K562 (cell line): Measurements from ENCODE around the gene ISYNA1. TPM values are rescaled to one million over a fixed set of nuclear protein-coding genes. Genes with fewer than 3 reads are reported as not detected.

Experiments used
- ARID1B ChIP-seq: fragments of 450-650 bp; IDR thresholded peaks from 2 replicates; pipeline ENCODE4 v1.6.1; 2016; ENCODE audit warnings: antibody characterized with exemption, mild to moderate bottlenecking, inconsistent platforms
- CC2D1A ChIP-seq: fragments of 450-650 bp; IDR thresholded peaks from 2 replicates; pipeline ENCODE4 v1.6.1; 2017; ENCODE audit warnings: mild to moderate bottlenecking
- CTBP1 ChIP-seq: fragments of 450-650 bp; IDR thresholded peaks from 2 replicates; pipeline ENCODE4 v1.6.1; 2016; ENCODE audit warnings: borderline replicate concordance
- GATA2 ChIP-seq: sonication (generic); formaldehyde crosslinking; IDR thresholded peaks from 2 replicates; pipeline ENCODE4 v1.4.0; 2020; ENCODE audit warnings: mild to moderate bottlenecking, missing genetic modification reagents
- NCOR1 ChIP-seq: fragments of 450-650 bp; IDR thresholded peaks from 2 replicates; pipeline ENCODE4 v1.6.1; 2016; ENCODE audit warnings: mild to moderate bottlenecking, moderate library complexity
- POLR3G ChIP-seq: IDR thresholded peaks from 2 replicates; pipeline ENCODE4 v1.6.1; 2011; ENCODE audit not compliant: insufficient read length, insufficient replicate concordance; ENCODE audit errors: extremely low read depth
- SMARCE1 ChIP-seq: fragments of 450-650 bp; IDR thresholded peaks from 2 replicates; pipeline ENCODE4 v1.7.1; 2016; ENCODE audit warnings: mild to moderate bottlenecking
- SNRNP70 ChIP-seq: fragments of 200-400 bp; formaldehyde crosslinking; optimal IDR thresholded peaks from 2 replicates; pipeline ENCODE3; 2017; ENCODE audit warnings: low read depth, low read length
- SUPT5H ChIP-seq: fragments of 450-650 bp; IDR thresholded peaks from 2 replicates; pipeline ENCODE4 v1.6.1; 2016
- XRCC5 ChIP-seq: fragments of 200-400 bp; formaldehyde crosslinking; IDR thresholded peaks from 2 replicates; pipeline ENCODE4 v1.6.1; 2017; ENCODE audit warnings: low read depth, mild to moderate bottlenecking, low read length
- ZFP91 ChIP-seq: sonication (generic); formaldehyde crosslinking; IDR thresholded peaks from 2 replicates; pipeline ENCODE4 v1.8.0; 2022; ENCODE audit warnings: mild to moderate bottlenecking, missing genetic modification reagents
- ZNF395 ChIP-seq: fragments of 200-800 bp; sonication (Bioruptor generic); IDR thresholded peaks from 2 replicates; pipeline ENCODE4 v1.6.1; 2017; ENCODE audit warnings: missing genetic modification characterization, missing compliant biosample characterization
- ZNF77 ChIP-seq: fragments of 250-450 bp; sonication (Bioruptor Pico); IDR thresholded peaks from 2 replicates; pipeline ENCODE4 v1.5.0; 2020
- polyA plus RNA-seq, 8 experiments: library from polyadenylated mRNA; depleted of rRNA in 4 of 8; stranded (reverse) in 5 of 8; unstranded in 3 of 8; fragments of >200 nt; fragmentation: Nextera tagmentation in 2 of 8; fragmentation: Illumina TruSeq in 1 of 8; extraction: Ambion mirVana in 2 of 8; extraction: Trizol in 1 of 8; gene quantifications; 2 replicates each; pipeline versions ENCODE4 v1.2.1 to v1.2.3, GENCODE V29; 2011 to 2014; ENCODE audit warnings: inconsistent platforms in 1 of 8, missing spikeins in 1 of 8
- total RNA-seq, 7 experiments: library from RNA; depleted of rRNA in 6 of 7; stranded (reverse); fragments of >200 nt in 6 of 7; fragmentation: Illumina TruSeq in 2 of 7; extraction: Trizol in 2 of 7; gene quantifications; 2 replicates each; pipeline versions ENCODE4 v1.2.1 to v1.2.3, GENCODE V29; 2011 to 2021; ENCODE audit warnings: low replicate concordance in 1 of 7
- TF ChIP-seq, protein P1 (sequence below): fragments of 450-650 bp; IDR thresholded peaks from 2 replicates; pipeline ENCODE4 v1.6.1; 2016; ENCODE audit warnings: antibody characterized with exemption
- TF ChIP-seq, protein P2 (sequence below): fragments of 450-650 bp; formaldehyde crosslinking; IDR thresholded peaks from 2 replicates; pipeline ENCODE4 v1.4.0; 2020; ENCODE audit warnings: mild to moderate bottlenecking, mixed read lengths
- TF ChIP-seq, protein P3 (sequence below), 2 experiments: fragments of 450-650 bp; conservative IDR thresholded peaks; 2 replicates each; pipeline ENCODE4 v1.6.1; 2017; ENCODE audit warnings: mild to moderate bottlenecking in 2 of 2, moderate library complexity in 2 of 2
- TF ChIP-seq, protein P4 (sequence below): fragments of 250-450 bp; sonication (Bioruptor Pico); IDR thresholded peaks from 2 replicates; pipeline ENCODE4 v1.8.0; 2022; ENCODE audit warnings: inconsistent platforms

ISYNA1 gene
- total and polyA plus RNA-seq, 9 of the 15 experiments (the other 6 are each of a cell fraction or from before 2014, with no cell fraction given) = 21.8 to 460 (median 93.2) TPM

DNA sequence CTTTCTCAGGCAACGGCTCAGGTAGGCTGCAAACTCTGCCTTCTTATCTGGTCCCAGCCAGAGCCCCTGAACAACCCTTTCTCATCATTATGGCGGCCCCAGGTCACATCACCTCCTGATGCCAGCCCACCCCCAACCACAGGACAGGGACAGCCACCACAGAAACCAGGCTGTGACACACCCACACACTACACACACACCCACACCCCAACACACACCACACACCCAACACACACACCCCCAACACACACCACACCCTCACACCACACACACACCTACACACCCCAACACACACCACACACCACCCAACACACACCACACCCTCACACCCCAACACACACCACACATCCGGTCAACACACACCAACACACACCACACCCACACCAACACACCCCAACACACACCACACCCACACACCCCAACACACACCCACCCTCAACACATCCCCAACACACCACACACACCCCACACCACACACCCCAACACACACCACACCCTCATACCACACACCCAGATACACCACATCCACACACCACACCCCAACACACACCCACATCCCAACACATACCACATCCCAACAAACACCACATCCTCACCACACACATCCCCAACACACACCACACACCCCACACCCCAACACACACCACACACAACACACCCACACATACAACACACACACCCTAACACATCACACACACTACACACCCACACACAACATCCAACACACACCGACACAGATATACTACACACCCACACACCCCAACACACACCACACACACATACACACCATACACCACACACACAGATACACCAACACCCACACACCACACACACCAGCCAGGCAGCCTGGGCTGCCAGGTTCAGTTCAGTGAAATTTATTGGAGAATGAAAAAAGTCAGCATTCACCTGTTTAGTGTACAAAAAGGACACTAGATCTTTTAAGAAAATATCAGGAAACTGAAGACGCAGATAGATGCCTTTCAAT, 4.2 kb upstream of the ISYNA1 start (continued):
- TF ChIP-seq CTBP1 = peak; percentile 62; the same call in 1 of the 2 replicates
- no peak for TF ChIP-seq ZNF77 (CRISPR knock-in tag)
- peak; percentile 73 for TF ChIP-seq ARID1B
- TF ChIP-seq ZFP91 (CRISPR knock-in tag) = no peak
- peak; percentile 58; the same call in 1 of the 2 replicates for TF ChIP-seq SMARCE1
- TF ChIP-seq, protein P1, sequence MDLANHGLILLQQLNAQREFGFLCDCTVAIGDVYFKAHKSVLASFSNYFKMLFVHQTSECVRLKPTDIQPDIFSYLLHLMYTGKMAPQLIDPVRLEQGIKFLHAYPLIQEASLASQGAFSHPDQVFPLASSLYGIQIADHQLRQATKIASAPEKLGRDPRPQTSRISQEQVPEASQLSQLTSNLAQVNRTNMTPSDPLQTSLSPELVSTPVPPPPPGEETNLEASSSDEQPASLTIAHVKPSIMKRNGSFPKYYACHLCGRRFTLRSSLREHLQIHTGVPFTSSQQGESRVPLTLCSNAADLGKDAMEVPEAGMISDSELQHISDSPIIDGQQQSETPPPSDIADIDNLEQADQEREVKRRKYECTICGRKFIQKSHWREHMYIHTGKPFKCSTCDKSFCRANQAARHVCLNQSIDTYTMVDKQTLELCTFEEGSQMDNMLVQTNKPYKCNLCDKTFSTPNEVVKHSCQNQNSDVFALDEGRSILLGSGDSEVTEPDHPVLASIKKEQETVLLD = peak; percentile 60; the same call in 1 of the 2 replicates
- TF ChIP-seq SNRNP70 = no peak
- TF ChIP-seq, protein P2, sequence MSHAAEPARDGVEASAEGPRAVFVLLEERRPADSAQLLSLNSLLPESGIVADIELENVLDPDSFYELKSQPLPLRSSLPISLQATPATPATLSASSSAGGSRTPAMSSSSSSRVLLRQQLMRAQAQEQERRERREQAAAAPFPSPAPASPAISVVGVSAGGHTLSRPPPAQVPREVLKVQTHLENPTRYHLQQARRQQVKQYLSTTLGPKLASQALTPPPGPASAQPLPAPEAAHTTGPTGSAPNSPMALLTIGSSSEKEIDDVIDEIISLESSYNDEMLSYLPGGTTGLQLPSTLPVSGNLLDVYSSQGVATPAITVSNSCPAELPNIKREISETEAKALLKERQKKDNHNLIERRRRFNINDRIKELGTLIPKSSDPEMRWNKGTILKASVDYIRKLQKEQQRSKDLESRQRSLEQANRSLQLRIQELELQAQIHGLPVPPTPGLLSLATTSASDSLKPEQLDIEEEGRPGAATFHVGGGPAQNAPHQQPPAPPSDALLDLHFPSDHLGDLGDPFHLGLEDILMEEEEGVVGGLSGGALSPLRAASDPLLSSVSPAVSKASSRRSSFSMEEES (CRISPR knock-in tag) = no peak
- peak; percentile 50 for TF ChIP-seq SUPT5H
- TF ChIP-seq POLR3G = no peak
- TF ChIP-seq GATA2 (CRISPR knock-in tag) = 0 out of 2 replicates have a peak, but pooled peaks have one; percentile 27
- TF ChIP-seq NCOR1 = peak; percentile 29; the same call in 1 of the 2 replicates
- TF ChIP-seq CC2D1A = 0 out of 2 replicates have a peak, but pooled peaks have one; percentile 27
- TF ChIP-seq, protein P3, sequence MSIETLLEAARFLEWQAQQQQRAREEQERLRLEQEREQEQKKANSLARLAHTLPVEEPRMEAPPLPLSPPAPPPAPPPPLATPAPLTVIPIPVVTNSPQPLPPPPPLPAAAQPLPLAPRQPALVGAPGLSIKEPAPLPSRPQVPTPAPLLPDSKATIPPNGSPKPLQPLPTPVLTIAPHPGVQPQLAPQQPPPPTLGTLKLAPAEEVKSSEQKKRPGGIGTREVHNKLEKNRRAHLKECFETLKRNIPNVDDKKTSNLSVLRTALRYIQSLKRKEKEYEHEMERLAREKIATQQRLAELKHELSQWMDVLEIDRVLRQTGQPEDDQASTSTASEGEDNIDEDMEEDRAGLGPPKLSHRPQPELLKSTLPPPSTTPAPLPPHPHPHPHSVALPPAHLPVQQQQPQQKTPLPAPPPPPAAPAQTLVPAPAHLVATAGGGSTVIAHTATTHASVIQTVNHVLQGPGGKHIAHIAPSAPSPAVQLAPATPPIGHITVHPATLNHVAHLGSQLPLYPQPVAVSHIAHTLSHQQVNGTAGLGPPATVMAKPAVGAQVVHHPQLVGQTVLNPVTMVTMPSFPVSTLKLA (conservative IDR thresholded peaks at IDR 0.05) = peak in 1 of 2 experiments; percentile 27; a peak in 2 of 4 replicates
- peak; percentile 15; the same call in 1 of the 2 replicates for TF ChIP-seq XRCC5
- TF ChIP-seq, protein P4, sequence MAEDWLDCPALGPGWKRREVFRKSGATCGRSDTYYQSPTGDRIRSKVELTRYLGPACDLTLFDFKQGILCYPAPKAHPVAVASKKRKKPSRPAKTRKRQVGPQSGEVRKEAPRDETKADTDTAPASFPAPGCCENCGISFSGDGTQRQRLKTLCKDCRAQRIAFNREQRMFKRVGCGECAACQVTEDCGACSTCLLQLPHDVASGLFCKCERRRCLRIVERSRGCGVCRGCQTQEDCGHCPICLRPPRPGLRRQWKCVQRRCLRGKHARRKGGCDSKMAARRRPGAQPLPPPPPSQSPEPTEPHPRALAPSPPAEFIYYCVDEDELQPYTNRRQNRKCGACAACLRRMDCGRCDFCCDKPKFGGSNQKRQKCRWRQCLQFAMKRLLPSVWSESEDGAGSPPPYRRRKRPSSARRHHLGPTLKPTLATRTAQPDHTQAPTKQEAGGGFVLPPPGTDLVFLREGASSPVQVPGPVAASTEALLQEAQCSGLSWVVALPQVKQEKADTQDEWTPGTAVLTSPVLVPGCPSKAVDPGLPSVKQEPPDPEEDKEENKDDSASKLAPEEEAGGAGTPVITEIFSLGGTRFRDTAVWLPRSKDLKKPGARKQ (CRISPR knock-in tag) = no peak
- no peak for TF ChIP-seq ZNF395
